HEK293 (cell line): Measurements from ENCODE around the gene KCNIP4.

ENCODE experiments used
- CTCF ChIA-PET: fragments of 350-600 bp; formaldehyde crosslinking; extraction: SDS; loops from one replicate; lab custom pipeline; 2021; ENCODE audit warnings: antibody characterized with exemption; lab: Yijun Ruan, JAX
- POLR2A ChIA-PET: fragments of 300-600 bp; formaldehyde crosslinking; extraction: SDS; loops from one replicate; lab custom pipeline; 2020; ENCODE audit warnings: antibody characterized with exemption, inconsistent platforms; lab: Yijun Ruan, JAX
- H3K27ac ChIP-seq: fragments of 200-500 bp; sonication (Bioruptor generic); 2 replicates; pipeline ENCODE4 v1.5.1; 2014; ENCODE audit warnings: low read depth, low read length, control low read depth, inconsistent platforms; ENCODE audit errors: extremely low read depth
- H3K36me3 ChIP-seq, 2 experiments: fragments of 200-500 bp in 1 of 2; sonication (Bioruptor generic) in 1 of 2; 1 replicate in 1 of 2; 2 replicates in 1 of 2; pipeline ENCODE4 v1.5.1; 2014 to 2017; ENCODE audit warnings: inconsistent platforms in 2 of 2, low read length in 2 of 2; ENCODE audit not compliant: control insufficient read depth in 2 of 2, insufficient read depth in 1 of 2
- H3K4me1 ChIP-seq: fragments of 200-500 bp; sonication (Bioruptor generic); 2 replicates; pipeline ENCODE4 v1.5.1; 2014; ENCODE audit warnings: mild to moderate bottlenecking, low read length, inconsistent platforms; ENCODE audit not compliant: control insufficient read depth, insufficient read depth
- H3K4me3 ChIP-seq: 2 replicates; pipeline ENCODE4 v1.5.1; 2011; ENCODE audit warnings: low read depth, mild to moderate bottlenecking, control low read depth, low read length, moderate library complexity
- H3K9me3 ChIP-seq: fragments of 200-500 bp; sonication (Bioruptor generic); 2 replicates; pipeline ENCODE4 v1.5.1; 2014; ENCODE audit warnings: low read depth, low read length, inconsistent platforms; ENCODE audit not compliant: control insufficient read depth, insufficient read depth
- HOXA7 ChIP-seq: sonication (generic); formaldehyde crosslinking; IDR thresholded peaks from 2 replicates; pipeline ENCODE4 v1.8.1; 2022; ENCODE audit warnings: missing genetic modification reagents, borderline replicate concordance
- HOXC10 ChIP-seq: sonication (generic); formaldehyde crosslinking; IDR thresholded peaks from 2 replicates; pipeline ENCODE4 v1.8.1; 2023; ENCODE audit warnings: mild to moderate bottlenecking, missing genetic modification reagents
- PATZ1 ChIP-seq: fragments of 450-650 bp; formaldehyde crosslinking; IDR thresholded peaks from 2 replicates; pipeline ENCODE4 v1.5.1; 2016; ENCODE audit warnings: missing biosample characterization, missing genetic modification characterization
- REPIN1 ChIP-seq: fragments of 450-650 bp; formaldehyde crosslinking; IDR thresholded peaks from 2 replicates; pipeline ENCODE4 v1.5.1; 2017; ENCODE audit warnings: missing biosample characterization, missing genetic modification characterization, low read depth
- SP2 ChIP-seq: fragments of 450-650 bp; formaldehyde crosslinking; IDR thresholded peaks from 2 replicates; pipeline ENCODE4 v1.5.1; 2016; ENCODE audit warnings: missing biosample characterization, missing genetic modification characterization
- WT1 ChIP-seq: fragments of 450-650 bp; formaldehyde crosslinking; IDR thresholded peaks from 2 replicates; pipeline ENCODE4 v1.5.1; 2016; ENCODE audit warnings: missing biosample characterization, missing genetic modification characterization
- ZBTB20 ChIP-seq: fragments of 450-650 bp; formaldehyde crosslinking; IDR thresholded peaks from 2 replicates; pipeline ENCODE4 v1.5.1; 2016; ENCODE audit warnings: missing biosample characterization, missing genetic modification characterization
- ZBTB6 ChIP-seq: fragments of 450-650 bp; formaldehyde crosslinking; IDR thresholded peaks from 2 replicates; pipeline ENCODE4 v1.5.1; 2017; ENCODE audit warnings: missing biosample characterization, missing genetic modification characterization
- ZNF223 ChIP-seq: fragments of 450-650 bp; formaldehyde crosslinking; IDR thresholded peaks from 2 replicates; pipeline ENCODE4 v1.5.1; 2016; ENCODE audit warnings: missing biosample characterization, missing genetic modification characterization
- ZNF280C ChIP-seq: fragments of 450-650 bp; formaldehyde crosslinking; IDR thresholded peaks from 2 replicates; pipeline ENCODE4 v1.5.1; 2016; ENCODE audit warnings: missing biosample characterization, missing genetic modification characterization
- ZNF600 ChIP-seq: fragments of 450-650 bp; formaldehyde crosslinking; IDR thresholded peaks from 2 replicates; pipeline ENCODE4 v1.5.1; 2016; ENCODE audit warnings: missing biosample characterization, missing genetic modification characterization
- ZNF624 ChIP-seq: fragments of 450-650 bp; formaldehyde crosslinking; IDR thresholded peaks from 2 replicates; pipeline ENCODE4 v1.5.1; 2017; ENCODE audit warnings: missing biosample characterization, missing genetic modification characterization
- ZNF654 ChIP-seq: fragments of 450-650 bp; formaldehyde crosslinking; IDR thresholded peaks from 2 replicates; pipeline ENCODE4 v1.5.1; 2016; ENCODE audit warnings: low read depth, missing biosample characterization, missing genetic modification characterization
- ZNF747 ChIP-seq: fragments of 450-650 bp; formaldehyde crosslinking; IDR thresholded peaks from 2 replicates; pipeline ENCODE4 v1.5.1; 2016; ENCODE audit warnings: missing biosample characterization, missing genetic modification characterization
- ZNF843 ChIP-seq: fragments of 450-650 bp; formaldehyde crosslinking; IDR thresholded peaks from 2 replicates; pipeline ENCODE4 v1.5.1; 2016; ENCODE audit warnings: missing biosample characterization, missing genetic modification characterization
- ZSCAN5A ChIP-seq: fragments of 450-650 bp; formaldehyde crosslinking; IDR thresholded peaks from 2 replicates; pipeline ENCODE4 v1.5.1; 2016; ENCODE audit warnings: missing biosample characterization, missing genetic modification characterization

KCNIP4 gene

GRCh38 chr4:21387683-21388082 is 560.9 kb downstream of the KCNIP4 start (continued):
- TF ChIP-seq ZNF280C (tag by site-specific recombination) (no peak), REPIN1 (tag by site-specific recombination) (no peak), ZSCAN5A (tag by site-specific recombination) (no peak), HOXA7 (no peak), ZNF747 (no peak), ZNF600 (no peak)
- TF ChIP-seq, all 188 proteins: peak for 0

- ChIA-PET CTCF (no interaction called here), POLR2A (no interaction called here)
- no peaks in the 10 kb centered on the region for H3K9me3 ChIP-seq
These were observed 562.3 kb downstream of the KCNIP4 start for GRCh38 chr4:21386166-21386780.

GRCh38 chr4:21385706-21386105 is 562.9 kb downstream of the KCNIP4 start:
- POLR2A ChIA-PET, result no interaction called here
- no peak overlapping the region for H3K27ac ChIP-seq
- H3K9me3 ChIP-seq, result no peaks in the 10 kb centered on the region
- TF ChIP-seq ZNF843, result no peak
- TF ChIP-seq HOXC10 (CRISPR knock-in tag), result no peak
- TF ChIP-seq, all 188 proteins: peak for 0
- CTCF ChIA-PET, result no interaction called here
- Histone ChIP-seq H3K4me1 (no peaks in the 10 kb centered on the region), H3K4me3 (no peak overlapping the region), H3K36me3 (no peaks in the 10 kb centered on the region)

More at GRCh38 chr4:21386166-21386780, 562.3 kb downstream of the KCNIP4 start:
- H3K27ac ChIP-seq, result no peak overlapping the region
- H3K36me3 ChIP-seq, result no peaks in the 10 kb centered on the region
- no peaks in the 10 kb centered on the region for H3K4me1 ChIP-seq
- H3K4me3 ChIP-seq, result no peak overlapping the region
- TF ChIP-seq ZNF624 (tag by site-specific recombination), result no peak
- no peak for TF ChIP-seq PATZ1

GRCh38 chr4:21384609-21385008 is 564.0 kb downstream of the KCNIP4 start:
- Histone ChIP-seq H3K36me3 (no peaks in the 10 kb centered on the region), H3K9me3 (no peaks in the 10 kb centered on the region), H3K27ac (no peak overlapping the region), H3K4me3 (no peak overlapping the region), H3K4me1 (no peaks in the 10 kb centered on the region)
- POLR2A ChIA-PET, result no interaction called here
- CTCF ChIA-PET, result interaction anchor here (0.6 kb wide), 1 partner anchor 406 kb away, joined by 3 read pairs; no protein-coding TSS in a partner anchor
- TF ChIP-seq ZNF654 (tag by site-specific recombination) (no peak), SP2 (tag by site-specific recombination) (no peak), ZNF223 (no peak), WT1 (tag by site-specific recombination) (no peak), ZNF747 (no peak), ZBTB20 (no peak), ZBTB6 (tag by site-specific recombination) (no peak)
